Medulla oblongata (tissue), 1 donor: ENCODE measurements around the gene MMRN2.

Experiments used
- DNase-seq: peaks from one replicate; pipeline ENCODE4 v3.0.0-alpha.2; 2015; ENCODE audit errors: extremely low spot score

Gene MMRN2

GRCh38 chr10:86969421-86970041 lies 12.1 kb upstream of the MMRN2 start:
- DNase-seq = no peak

- DNase-seq = no peak
Observed at GRCh38 chr10:86968994-86969355, 11.6 kb upstream of the MMRN2 start.

- DNase-seq = no peak
Observed at GRCh38 chr10:86968271-86968993, 11.0 kb upstream of the MMRN2 start, which contains the start of gene ADIRF. TSS of gene ADIRF (plus strand) at chr10:86968482. CDS start at chr10:86968545, 63 bp downstream.

GRCh38 chr10:86967481-86967941 lies 10.1 kb upstream of the MMRN2 start:
- DNase-seq = no peak

GRCh38 chr10:86965986-86966654 lies 8.7 kb upstream of the MMRN2 start:
- DNase-seq = no peak

GRCh38 chr10:86964847-86965190 lies 7.4 kb upstream of the MMRN2 start:
- DNase-seq = no peak

- DNase-seq = no peak
Observed at GRCh38 chr10:86964061-86964846, 6.8 kb upstream of the MMRN2 start.

- DNase-seq = no peak
Observed at GRCh38 chr10:86963341-86963919, 6.0 kb upstream of the MMRN2 start.

- DNase-seq = no peak
Observed at GRCh38 chr10:86962981-86963310, 5.5 kb upstream of the MMRN2 start.

GRCh38 chr10:86962136-86962980 lies 4.9 kb upstream of the MMRN2 start:
- DNase-seq = no peak

- DNase-seq = no peak
Observed at GRCh38 chr10:86961481-86962091, 4.2 kb upstream of the MMRN2 start.

- no peak for DNase-seq
Observed at GRCh38 chr10:86960863-86961434, 3.5 kb upstream of the MMRN2 start.

- DNase-seq = peak; percentile 43
Observed at GRCh38 chr10:86960003-86960862, 2.8 kb upstream of the MMRN2 start.

GRCh38 chr10:86959737-86960002 lies 2.3 kb upstream of the MMRN2 start:
- no peak for DNase-seq

- no peak for DNase-seq
Observed at GRCh38 chr10:86958901-86959736, 1.7 kb upstream of the MMRN2 start.

- DNase-seq = no peak
Observed at GRCh38 chr10:86958116-86958900, 893 bp upstream of the MMRN2 start, which contains the start of gene SNCG. TSS of gene SNCG (plus strand) at chr10:86958599. CDS start at chr10:86958698, 99 bp downstream.

- no peak for DNase-seq
Observed at GRCh38 chr10:86956848-86957448, 467 bp downstream of the MMRN2 start.
